ENCODE measurements around the gene SLAMF6. TPM values are rescaled to one million over a fixed set of nuclear protein-coding genes. Genes with fewer than 3 reads are reported as not detected.

SLAMF6 gene
- total RNA-seq, 2 donors from 2014 or later = 1.2 to 5.6 TPM

DNA sequence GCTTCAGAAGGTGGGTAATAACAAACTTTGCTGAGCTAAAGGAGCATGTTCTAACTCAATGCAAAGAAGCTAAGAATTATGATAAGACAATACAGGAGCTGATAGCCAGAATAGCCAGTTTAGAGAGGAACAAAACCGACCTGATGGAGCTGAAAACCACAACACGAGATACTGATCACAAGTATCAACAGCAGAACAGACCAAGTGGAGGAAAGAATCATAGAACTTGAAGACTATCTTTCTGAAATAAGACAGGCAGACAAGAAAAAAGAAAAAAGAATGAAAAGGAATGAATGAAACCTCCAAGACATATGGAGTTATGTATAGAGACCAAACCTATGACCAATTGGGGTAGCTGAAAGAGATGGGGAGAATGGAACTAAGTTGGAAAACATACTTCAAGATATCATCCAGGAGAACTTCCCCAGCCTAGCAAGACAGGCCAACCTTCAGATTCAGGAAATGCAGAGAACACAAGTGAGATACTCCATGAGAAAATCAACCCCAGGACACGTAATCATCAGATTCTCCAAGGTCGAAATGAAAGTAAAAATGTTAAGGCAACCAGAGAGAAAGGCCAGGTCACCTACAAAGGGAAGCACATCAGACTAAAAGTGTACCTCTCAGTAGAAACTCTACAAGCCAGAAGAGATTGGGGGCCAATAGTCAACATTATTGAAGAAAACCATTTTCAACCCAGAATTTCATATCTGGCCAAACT is 35.8 kb upstream of the SLAMF6 start:
- H3K27me3 ChIP-seq (replicated peaks; ENCODE audit: insufficient read depth) = no peaks in the 10 kb centered on the region
- no peaks in the 10 kb centered on the region for H3K4me1 ChIP-seq (ENCODE audit: control insufficient read depth in 1 of 2, low read depth in 2 of 2)
- H3K36me3 ChIP-seq = no peaks in the 10 kb centered on the region
- peaks cover 5% of the 10 kb centered on the region for H3K9me3 ChIP-seq
- DNase-seq (ENCODE audit: low spot score) (no peak), ATAC-seq (ENCODE audit: insufficient number of reproducible peaks, low FRiP score, low read depth) (no peak)
- H3K27ac ChIP-seq = no peak overlapping the region
- TF ChIP-seq, protein P1, sequence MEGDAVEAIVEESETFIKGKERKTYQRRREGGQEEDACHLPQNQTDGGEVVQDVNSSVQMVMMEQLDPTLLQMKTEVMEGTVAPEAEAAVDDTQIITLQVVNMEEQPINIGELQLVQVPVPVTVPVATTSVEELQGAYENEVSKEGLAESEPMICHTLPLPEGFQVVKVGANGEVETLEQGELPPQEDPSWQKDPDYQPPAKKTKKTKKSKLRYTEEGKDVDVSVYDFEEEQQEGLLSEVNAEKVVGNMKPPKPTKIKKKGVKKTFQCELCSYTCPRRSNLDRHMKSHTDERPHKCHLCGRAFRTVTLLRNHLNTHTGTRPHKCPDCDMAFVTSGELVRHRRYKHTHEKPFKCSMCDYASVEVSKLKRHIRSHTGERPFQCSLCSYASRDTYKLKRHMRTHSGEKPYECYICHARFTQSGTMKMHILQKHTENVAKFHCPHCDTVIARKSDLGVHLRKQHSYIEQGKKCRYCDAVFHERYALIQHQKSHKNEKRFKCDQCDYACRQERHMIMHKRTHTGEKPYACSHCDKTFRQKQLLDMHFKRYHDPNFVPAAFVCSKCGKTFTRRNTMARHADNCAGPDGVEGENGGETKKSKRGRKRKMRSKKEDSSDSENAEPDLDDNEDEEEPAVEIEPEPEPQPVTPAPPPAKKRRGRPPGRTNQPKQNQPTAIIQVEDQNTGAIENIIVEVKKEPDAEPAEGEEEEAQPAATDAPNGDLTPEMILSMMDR (IDR thresholded peaks at IDR 0.05) = no peak
- H3K4me3 ChIP-seq = no peak overlapping the region

DNA sequence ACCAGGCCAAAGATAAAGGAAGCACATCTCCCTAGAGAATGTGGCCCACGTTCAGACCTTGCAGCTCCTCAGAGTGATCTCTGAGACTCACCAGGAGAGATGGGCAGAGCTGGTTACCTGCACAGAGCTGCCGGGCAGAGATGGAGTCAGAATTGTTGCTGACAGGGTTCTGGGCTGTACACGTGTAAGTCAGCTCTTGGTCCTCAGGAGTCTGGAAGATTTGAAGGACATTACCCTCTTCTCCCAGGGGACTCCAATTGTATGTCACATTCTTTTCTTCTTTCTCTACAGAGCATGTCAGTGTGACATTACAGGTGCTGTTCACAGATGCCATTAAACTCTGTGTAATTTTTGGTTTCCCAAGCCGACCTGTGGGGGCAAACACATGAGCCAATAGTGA is 30.7 kb upstream of the SLAMF6 start:
- Histone ChIP-seq H3K36me3 (no peaks in the 10 kb centered on the region), H3K27ac (no peak overlapping the region), H3K9me3 (no peaks in the 10 kb centered on the region), H3K27me3 (replicated peaks; ENCODE audit: insufficient read depth) (no peaks in the 10 kb centered on the region), H3K4me1 (ENCODE audit: control insufficient read depth in 1 of 2, low read depth in 2 of 2) (no peaks in the 10 kb centered on the region), H3K4me3 (no peak overlapping the region)
- TF ChIP-seq, protein P1 (IDR thresholded peaks at IDR 0.05) = no peak
- DNase-seq (ENCODE audit: low spot score) = no peak
- no peak for ATAC-seq (ENCODE audit: insufficient number of reproducible peaks, low FRiP score, low read depth)

DNA sequence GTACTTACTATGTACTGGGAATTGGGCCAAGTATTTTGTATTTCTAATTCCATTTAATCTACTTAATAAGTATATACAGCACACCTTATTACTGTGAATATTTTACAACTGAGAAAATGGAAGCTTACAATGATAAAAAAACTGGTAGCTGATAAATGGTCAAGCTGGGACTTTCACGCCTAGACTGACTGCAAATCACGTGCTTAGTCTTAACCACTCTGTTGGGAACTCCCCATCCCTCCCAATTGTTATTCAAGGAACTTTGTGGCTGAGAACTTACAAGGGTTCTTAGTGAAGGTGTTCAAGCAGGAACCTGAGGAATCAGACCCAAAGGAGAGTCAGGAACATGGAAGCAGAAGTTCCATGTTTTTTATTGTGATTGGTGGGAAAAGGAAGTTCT is 29.4 kb upstream of the SLAMF6 start:
- TF ChIP-seq, protein P1 (IDR thresholded peaks at IDR 0.05) = no peak
- Histone ChIP-seq H3K4me3 (no peak overlapping the region), H3K9me3 (no peaks in the 10 kb centered on the region), H3K4me1 (ENCODE audit: control insufficient read depth in 1 of 2, low read depth in 2 of 2) (no peaks in the 10 kb centered on the region), H3K27ac (no peak overlapping the region), H3K36me3 (no peaks in the 10 kb centered on the region), H3K27me3 (replicated peaks; ENCODE audit: insufficient read depth) (no peaks in the 10 kb centered on the region)
- DNase-seq (ENCODE audit: low spot score) = no peak
- ATAC-seq (ENCODE audit: insufficient number of reproducible peaks, low FRiP score, low read depth) = no peak

DNA sequence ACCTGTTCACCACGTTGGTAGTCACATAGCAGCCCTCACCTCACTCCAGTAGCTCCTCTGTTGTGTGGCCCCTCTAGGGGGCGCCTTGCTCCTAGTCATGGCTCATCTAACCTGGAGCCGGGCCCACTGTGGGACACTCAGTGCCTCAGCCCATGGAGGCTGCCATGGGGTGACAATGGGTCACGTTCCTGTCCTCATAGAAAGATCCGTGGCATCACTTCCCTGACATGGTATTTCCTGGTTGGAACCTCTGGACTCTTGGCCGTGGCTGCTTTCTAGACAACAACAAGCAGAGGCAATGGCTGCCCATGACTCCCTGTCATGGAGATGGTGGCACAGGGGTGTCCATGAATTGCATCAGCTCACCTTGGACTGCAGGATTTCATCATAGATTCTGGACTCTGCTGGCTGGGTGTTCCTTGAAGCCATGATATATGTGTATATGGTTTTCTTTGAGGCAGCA is 27.5 kb upstream of the SLAMF6 start:
- no peak overlapping the region for H3K4me3 ChIP-seq
- TF ChIP-seq, protein P1 (IDR thresholded peaks at IDR 0.05) = no peak
- H3K36me3 ChIP-seq = no peaks in the 10 kb centered on the region
- ATAC-seq (ENCODE audit: insufficient number of reproducible peaks, low FRiP score, low read depth) = no peak
- no peak for DNase-seq (ENCODE audit: low spot score)
- H3K4me1 ChIP-seq (ENCODE audit: control insufficient read depth in 1 of 2, low read depth in 2 of 2) = no peaks in the 10 kb centered on the region
- H3K9me3 ChIP-seq = no peaks in the 10 kb centered on the region
- no peaks in the 10 kb centered on the region for H3K27me3 ChIP-seq (replicated peaks; ENCODE audit: insufficient read depth)
- H3K27ac ChIP-seq = no peak overlapping the region

DNA sequence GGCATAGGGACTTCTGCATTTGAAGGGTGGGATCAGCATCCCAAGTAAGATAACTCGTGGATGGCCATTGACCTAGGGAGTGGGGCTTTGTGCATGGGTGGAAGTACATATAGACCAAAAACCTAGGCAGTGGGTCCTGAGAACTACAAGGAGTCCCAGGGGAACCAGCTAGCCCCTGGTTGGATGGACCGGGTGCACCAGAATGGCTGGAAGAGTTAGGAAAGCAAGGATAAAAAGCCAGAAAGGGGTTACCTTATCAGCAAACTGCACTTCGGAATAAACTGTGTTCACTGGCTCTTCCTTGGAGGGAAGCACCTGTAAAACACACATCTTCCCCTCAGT is 26.6 kb upstream of the SLAMF6 start:
- TF ChIP-seq, protein P1 (IDR thresholded peaks at IDR 0.05) = no peak
- H3K4me3 ChIP-seq = no peak overlapping the region
- no peaks in the 10 kb centered on the region for H3K9me3 ChIP-seq
- no peaks in the 10 kb centered on the region for H3K36me3 ChIP-seq
- ATAC-seq (ENCODE audit: insufficient number of reproducible peaks, low FRiP score, low read depth) (no peak), DNase-seq (ENCODE audit: low spot score) (no peak)
- no peak overlapping the region for H3K27ac ChIP-seq
- no peaks in the 10 kb centered on the region for H3K4me1 ChIP-seq (ENCODE audit: control insufficient read depth in 1 of 2, low read depth in 2 of 2)
- no peaks in the 10 kb centered on the region for H3K27me3 ChIP-seq (replicated peaks; ENCODE audit: insufficient read depth)
